Measurements from ENCODE around the gene MALL.
"Not testable (repeated sequence)": the region's sequence is repeated elsewhere in the genome, so short reads cannot be mapped to it uniquely, and the experiment has no call there.

GRCh38 chr2:110037336-110037735 is 78.3 kb downstream of the MALL start:
- TF ChIP-seq CTCF, POLR2A, POLR2AphosphoS5 (IDR thresholded peaks at IDR 0.05): not testable (repeated sequence)

Measured in prostate gland (tissue), 2 donors.